HepG2 (cell line): ENCODE data around the gene LSR. TPM values are rescaled to one million over a fixed set of nuclear protein-coding genes. Genes with fewer than 3 reads are reported as not detected.

Source experiments
- ARNTL ChIP-seq: sonication (generic); formaldehyde crosslinking; IDR thresholded peaks from 2 replicates; pipeline ENCODE4 v1.4.0; 2020; ENCODE audit warnings: mild to moderate bottlenecking, missing genetic modification reagents
- CERS6 ChIP-seq: sonication (generic); formaldehyde crosslinking; IDR thresholded peaks from 2 replicates; pipeline ENCODE4 v1.5.0; 2020; ENCODE audit warnings: missing genetic modification reagents
- CSRNP1 ChIP-seq: sonication (generic); formaldehyde crosslinking; IDR thresholded peaks from 2 replicates; pipeline ENCODE4 v1.8.1; 2023; ENCODE audit warnings: mild to moderate bottlenecking, missing genetic modification reagents
- CSRNP2 ChIP-seq: sonication (generic); formaldehyde crosslinking; conservative IDR thresholded peaks from 2 replicates; pipeline ENCODE4 v1.8.0; 2022; ENCODE audit warnings: low read depth, missing genetic modification reagents
- KDM4B ChIP-seq: sonication (generic); formaldehyde crosslinking; IDR thresholded peaks from 2 replicates; pipeline ENCODE4 v1.4.0; 2020; ENCODE audit warnings: missing genetic modification reagents
- MNT ChIP-seq: fragments of 450-650 bp; IDR thresholded peaks from 2 replicates; pipeline ENCODE4 v1.6.1; 2016
- NFKBIZ ChIP-seq: IDR thresholded peaks from 2 replicates; pipeline ENCODE4 v1.6.1; 2018; ENCODE audit warnings: missing genetic modification reagents, missing compliant biosample characterization
- NONO ChIP-seq, 2 experiments: fragments of 450-650 bp in 1 of 2; sonication (generic) in 1 of 2; formaldehyde crosslinking in 1 of 2; IDR thresholded peaks in 1 of 2; conservative IDR thresholded peaks in 1 of 2; 2 replicates each; pipeline versions ENCODE4 v1.6.1 to v1.8.0; 2017 to 2022; ENCODE audit warnings: mild to moderate bottlenecking in 1 of 2, missing genetic modification reagents in 1 of 2, moderate library complexity in 1 of 2
- POLR2G ChIP-seq: fragments of 200-400 bp; formaldehyde crosslinking; IDR thresholded peaks from 2 replicates; pipeline ENCODE4 v1.6.1; 2018; ENCODE audit warnings: mild to moderate bottlenecking, low read depth, low read length, moderate library complexity
- RBFOX2 ChIP-seq: fragments of 200-400 bp; formaldehyde crosslinking; IDR thresholded peaks from 2 replicates; pipeline ENCODE4 v1.6.1; 2017; ENCODE audit warnings: low read depth, mild to moderate bottlenecking, low read length
- RBM22 ChIP-seq: fragments of 200-400 bp; formaldehyde crosslinking; optimal IDR thresholded peaks from 2 replicates; pipeline ENCODE3; 2017; ENCODE audit warnings: mild to moderate bottlenecking, low read length, moderate library complexity
- SNAI1 ChIP-seq: sonication (generic); formaldehyde crosslinking; IDR thresholded peaks from 2 replicates; pipeline ENCODE4 v1.5.0; 2020; ENCODE audit warnings: mild to moderate bottlenecking, missing genetic modification reagents, borderline replicate concordance
- SP140L ChIP-seq: sonication (generic); formaldehyde crosslinking; IDR thresholded peaks from 2 replicates; pipeline ENCODE4 v1.4.0; 2020; ENCODE audit warnings: missing genetic modification reagents, borderline replicate concordance
- XBP1 ChIP-seq: sonication (generic); formaldehyde crosslinking; IDR thresholded peaks from 2 replicates; pipeline ENCODE4 v1.5.0; 2020; ENCODE audit warnings: missing genetic modification reagents
- ZBTB2 ChIP-seq: sonication (generic); formaldehyde crosslinking; IDR thresholded peaks from 2 replicates; pipeline ENCODE4 v1.8.0; 2022; ENCODE audit warnings: low read depth, missing genetic modification reagents
- ZFP82 ChIP-seq: sonication (generic); formaldehyde crosslinking; IDR thresholded peaks from 2 replicates; pipeline ENCODE4 v1.5.1; 2020; ENCODE audit warnings: mild to moderate bottlenecking, missing genetic modification reagents, borderline replicate concordance
- ZNF253 ChIP-seq: sonication (generic); formaldehyde crosslinking; IDR thresholded peaks from 2 replicates; pipeline ENCODE4 v1.8.0; 2022; ENCODE audit warnings: mild to moderate bottlenecking, missing genetic modification reagents, borderline replicate concordance
- ZNF3 ChIP-seq: IDR thresholded peaks from 2 replicates; pipeline ENCODE4 v1.7.0; 2017; ENCODE audit warnings: inconsistent platforms
- ZNF362 ChIP-seq: sonication (generic); formaldehyde crosslinking; IDR thresholded peaks from 2 replicates; pipeline ENCODE4 v1.4.0; 2020; ENCODE audit warnings: missing genetic modification reagents, mild to moderate bottlenecking, borderline replicate concordance
- ZNF737 ChIP-seq: sonication (generic); formaldehyde crosslinking; IDR thresholded peaks from 2 replicates; pipeline ENCODE4 v1.5.0; 2020; ENCODE audit warnings: missing genetic modification reagents, mild to moderate bottlenecking, borderline replicate concordance
- polyA plus RNA-seq, 8 experiments: library from polyadenylated mRNA; depleted of rRNA in 3 of 8; stranded (reverse) in 7 of 8; unstranded in 1 of 8; fragments of >200 nt; fragmentation: Illumina TruSeq in 4 of 8; extraction: Trizol in 4 of 8; gene quantifications; 2 replicates each; pipeline versions ENCODE4 v1.2.1 to v1.2.3, GENCODE V29; 2011 to 2016; ENCODE audit warnings: low read depth in 4 of 8, missing spikeins in 1 of 8, mixed read lengths in 1 of 8; ENCODE audit not compliant: insufficient read depth in 1 of 8
- total RNA-seq, 5 experiments: library from RNA; depleted of rRNA; stranded (reverse); fragments of >200 nt; fragmentation: Illumina TruSeq; extraction: Trizol; gene quantifications; 2 replicates each; pipeline ENCODE4 v1.2.3, GENCODE V29; 2016; ENCODE audit warnings: low read depth in 1 of 5

Gene LSR
- total and polyA plus RNA-seq, 2 of the 13 experiments (the other 11 are each of a cell fraction or from before 2014, with no cell fraction given), result 29.2 to 79.2 TPM

- TF ChIP-seq SNAI1 (CRISPR knock-in tag) (peak; percentile 55; the same call in 1 of the 2 replicates), CSRNP1 (CRISPR knock-in tag) (0 out of 2 replicates have a peak, but pooled peaks have one; percentile 13), POLR2G (peak; percentile 74), RBFOX2 (peak; percentile 78), RBM22 (peak; percentile 3), ZNF3 (CRISPR knock-in tag) (no peak), ARNTL (no peak), KDM4B (CRISPR knock-in tag) (no peak), NFKBIZ (CRISPR knock-in tag) (no peak), ZNF737 (no peak), NONO (IDR thresholded peaks at IDR 0.05) (no peak), NONO (CRISPR knock-in tag; conservative IDR thresholded peaks at IDR 0.05) (0 out of 2 replicates have a peak, but pooled peaks have one; percentile 16), XBP1 (no peak), CSRNP2 (no peak), ZFP82 (CRISPR knock-in tag) (no peak), ZBTB2 (CRISPR knock-in tag) (0 out of 2 replicates have a peak, but pooled peaks have one; percentile 21), CERS6 (no peak), ZNF253 (CRISPR knock-in tag) (no peak), ZNF362 (no peak), SP140L (CRISPR knock-in tag) (0 out of 2 replicates have a peak, but pooled peaks have one; percentile 40), MNT (no peak)
Measured at GRCh38 chr19:35267818-35268535, 19.2 kb downstream of the LSR start (continued).
